Stimulated activated CD8-positive, alpha-beta memory T cell treated with anti-CD3 and anti-CD28 coated beads, Interleukin-15, amount 100 ng/mL, for 4 hours (primary cell): Measurements from ENCODE around the gene RNF151.
"Not testable (repeated sequence)": the region's sequence is repeated elsewhere in the genome, so short reads cannot be mapped to it uniquely, and the experiment has no call there.

Source experiments
- DNase-seq, 2 donors: peaks; one replicate each; pipeline ENCODE4 v3.0.0-alpha.2; 2020; ENCODE audit warnings: low read depth in 2 of 2

The RNF151 gene

GRCh38 chr16:2007081-2007836 lies 40.6 kb downstream of the RNF151 start:
- DNase-seq: no peak

- DNase-seq: no peak
Measured at GRCh38 chr16:2008009-2008526, 41.4 kb downstream of the RNF151 start.

- no peak for DNase-seq
Measured at GRCh38 chr16:2008631-2009163, 42.0 kb downstream of the RNF151 start.

GRCh38 chr16:2009164-2009711 lies 42.6 kb downstream of the RNF151 start:
- no peak for DNase-seq

GRCh38 chr16:2009791-2010510 lies 43.3 kb downstream of the RNF151 start, which contains the start of gene ZNF598:
TSS of gene ZNF598 (minus strand) at chr16:2009821.
- peak; percentile 48 to 58 for DNase-seq

- not testable (repeated sequence) for DNase-seq
Measured at GRCh38 chr16:2011726-2012125, 45.1 kb downstream of the RNF151 start.

- DNase-seq: no peak
Measured at GRCh38 chr16:2013527-2013926, 46.9 kb downstream of the RNF151 start.

GRCh38 chr16:2015117-2015946 lies 48.7 kb downstream of the RNF151 start:
- no peak for DNase-seq

GRCh38 chr16:2015947-2016208 lies 49.2 kb downstream of the RNF151 start:
- DNase-seq: no peak

- no peak for DNase-seq
Measured at GRCh38 chr16:2016407-2016922, 49.8 kb downstream of the RNF151 start.
